ENCODE results near the gene REPS2. TPM values are rescaled to one million over a fixed set of nuclear protein-coding genes. Genes with fewer than 3 reads are reported as not detected.

The REPS2 gene
- total RNA-seq (under 1 TPM; 0.38 to 0.70 (median 0.66) TPM), total RNA-seq (0 to 2.2 (median 0.82) reads per million in 29 experiments)
- 0.44 TPM for total RNA-seq (2013)

- Histone ChIP-seq H3K4me1 (ENCODE audit: control insufficient read depth in 1 of 2, extremely low read depth in 1 of 2, insufficient read depth in 2 of 2, low read length in 2 of 2) (peaks cover 0 to 11% of the 10 kb centered on the region in 2 experiments), H3K27ac (ENCODE audit: low read length) (no peak within 1 kb of the TSS), H3K36me3 (ENCODE audit: control insufficient read depth in 2 of 2, extremely low read depth in 1 of 2, insufficient read depth in 1 of 2, low read length in 1 of 2) (no peaks in the 10 kb centered on the region), H3K9me3 (no peaks in the 10 kb centered on the region), H3K4me3 (ENCODE audit: control insufficient read depth in 1 of 2, extremely low read depth in 1 of 2, low read length in 1 of 2) (peak within 1 kb of the TSS; percentile 49 to 51), H3K27me3 (replicated peaks in 1 of 2; ENCODE audit: control insufficient read depth in 2 of 2, extremely low read depth in 1 of 2, insufficient read depth in 2 of 2, low read length in 1 of 2) (peaks cover 0 to 3% of the 10 kb centered on the region in 2 experiments)
- CTCF ChIA-PET: interaction anchor here in 1 of 2 donors (0.6 to 0.7 kb wide), 2 partner anchors 41 to 64 kb away, joined by 3 read pairs; no protein-coding TSS in a partner anchor
- POLR2A ChIA-PET: no interaction called here
- H3K9me3 Mint-ChIP-seq: peaks cover 0 to 10% (median 0%) of the 10 kb centered on the region in 3 donors
- WGBS (ENCODE audit: insufficient coverage): 2% methylated on average over 35 of the region's 71 CpGs
- no peak within 1 kb of the TSS for H3K27ac Mint-ChIP-seq
- peak; percentile 48 to 86 (median 76) for DNase-seq
- no peaks in the 10 kb centered on the region for H3K36me3 Mint-ChIP-seq
- peak within 1 kb of the TSS; percentile 73 to 78 (median 76) for H3K4me3 Mint-ChIP-seq
- ATAC-seq (replicated peaks in 1 of 4): peak; percentile 92 to 96 (median 95)
- peaks cover 5 to 21% of the 10 kb centered on the region in 2 donors for H3K27me3 Mint-ChIP-seq
- H3K4me1 Mint-ChIP-seq: peaks cover 0 to 4% (median 1%) of the 10 kb centered on the region in 3 donors
These were observed at the start of gene REPS2 for GRCh38 chrX:16946361-16946964. Gene REPS2, plus strand, starts transcription at chrX:16946658. Its CDS starts 204 bp downstream, at chrX:16946862.

- ChIA-PET CTCF (no interaction called here), POLR2A (interaction anchor here in 1 of 2 donors (0.6 kb wide), 1 partner anchor 19 kb away, joined by 6 read pairs; no protein-coding TSS in a partner anchor)
- H3K9me3 ChIP-seq: no peaks in the 10 kb centered on the region
- Mint-ChIP-seq H3K27ac (no peak overlapping the region), H3K4me1 (peaks cover 5% of the 10 kb centered on the region in 3 donors), H3K36me3 (no peaks in the 10 kb centered on the region), H3K27me3 (peaks cover 0 to 32% of the 10 kb centered on the region in 2 donors), H3K9me3 (no peaks in the 10 kb centered on the region), H3K4me3 (no peak overlapping the region)
- peaks cover 0 to 3% of the 10 kb centered on the region in 2 experiments for H3K4me1 ChIP-seq (ENCODE audit: control insufficient read depth in 1 of 2, extremely low read depth in 1 of 2, insufficient read depth in 2 of 2, low read length in 2 of 2)
- no peaks in the 10 kb centered on the region for H3K27me3 ChIP-seq (replicated peaks in 1 of 2; ENCODE audit: control insufficient read depth in 2 of 2, extremely low read depth in 1 of 2, insufficient read depth in 2 of 2, low read length in 1 of 2)
- ATAC-seq (replicated peaks in 1 of 4) (no peak), DNase-seq (no peak)
- no CpG with 5 or more reads among the region's 2 CpGs for WGBS (ENCODE audit: insufficient coverage)
- no peaks in the 10 kb centered on the region for H3K36me3 ChIP-seq (ENCODE audit: control insufficient read depth in 2 of 2, extremely low read depth in 1 of 2, insufficient read depth in 1 of 2, low read length in 1 of 2)
- H3K27ac ChIP-seq (ENCODE audit: low read length): no peak overlapping the region
- H3K4me3 ChIP-seq (ENCODE audit: control insufficient read depth in 1 of 2, extremely low read depth in 1 of 2, low read length in 1 of 2): no peak overlapping the region
These were observed 49.0 kb upstream of the REPS2 start for GRCh38 chrX:16897445-16897844.

- no peak overlapping the region for H3K27ac Mint-ChIP-seq
- Histone ChIP-seq H3K4me1 (ENCODE audit: control insufficient read depth in 1 of 2, extremely low read depth in 1 of 2, insufficient read depth in 2 of 2, low read length in 2 of 2) (no peaks in the 10 kb centered on the region), H3K27me3 (replicated peaks in 1 of 2; ENCODE audit: control insufficient read depth in 2 of 2, extremely low read depth in 1 of 2, insufficient read depth in 2 of 2, low read length in 1 of 2) (peaks cover 0 to 3% of the 10 kb centered on the region in 2 experiments), H3K9me3 (no peaks in the 10 kb centered on the region), H3K4me3 (ENCODE audit: control insufficient read depth in 1 of 2, extremely low read depth in 1 of 2, low read length in 1 of 2) (no peak overlapping the region), H3K36me3 (ENCODE audit: control insufficient read depth in 2 of 2, extremely low read depth in 1 of 2, insufficient read depth in 1 of 2, low read length in 1 of 2) (no peaks in the 10 kb centered on the region), H3K27ac (ENCODE audit: low read length) (no peak overlapping the region)
- DNase-seq (no peak), ATAC-seq (replicated peaks in 1 of 4) (no peak)
- peaks cover 2 to 41% of the 10 kb centered on the region in 2 donors for H3K27me3 Mint-ChIP-seq
- H3K4me1 Mint-ChIP-seq: no peaks in the 10 kb centered on the region
- no peaks in the 10 kb centered on the region for H3K36me3 Mint-ChIP-seq
- ChIA-PET CTCF (no interaction called here), POLR2A (no interaction called here)
- WGBS (ENCODE audit: insufficient coverage): no CpG with 5 or more reads among the region's 8 CpGs
- H3K9me3 Mint-ChIP-seq: peaks cover 0 to 3% (median 0%) of the 10 kb centered on the region in 3 donors
- H3K4me3 Mint-ChIP-seq: no peak overlapping the region
These were observed 43.0 kb upstream of the REPS2 start for GRCh38 chrX:16903274-16904022.

GRCh38 chrX:16910376-16910775 lies 36.1 kb upstream of the REPS2 start:
- DNase-seq (no peak), ATAC-seq (replicated peaks in 1 of 4) (no peak)
- Mint-ChIP-seq H3K9me3 (no peaks in the 10 kb centered on the region), H3K36me3 (no peaks in the 10 kb centered on the region), H3K4me3 (no peak overlapping the region), H3K4me1 (no peaks in the 10 kb centered on the region), H3K27me3 (peaks cover 0 to 18% of the 10 kb centered on the region in 2 donors), H3K27ac (no peak overlapping the region)
- CTCF ChIA-PET: no interaction called here
- POLR2A ChIA-PET: no interaction called here
- Histone ChIP-seq H3K27me3 (replicated peaks in 1 of 2; ENCODE audit: control insufficient read depth in 2 of 2, extremely low read depth in 1 of 2, insufficient read depth in 2 of 2, low read length in 1 of 2) (no peaks in the 10 kb centered on the region), H3K9me3 (no peaks in the 10 kb centered on the region), H3K4me1 (ENCODE audit: control insufficient read depth in 1 of 2, extremely low read depth in 1 of 2, insufficient read depth in 2 of 2, low read length in 2 of 2) (no peaks in the 10 kb centered on the region), H3K4me3 (ENCODE audit: control insufficient read depth in 1 of 2, extremely low read depth in 1 of 2, low read length in 1 of 2) (no peak overlapping the region), H3K27ac (ENCODE audit: low read length) (no peak overlapping the region), H3K36me3 (ENCODE audit: control insufficient read depth in 2 of 2, extremely low read depth in 1 of 2, insufficient read depth in 1 of 2, low read length in 1 of 2) (no peaks in the 10 kb centered on the region)
- WGBS (ENCODE audit: insufficient coverage): no CpG with 5 or more reads among the region's 1 CpG

GRCh38 chrX:16914058-16914457 lies 32.4 kb upstream of the REPS2 start:
- ChIA-PET CTCF (no interaction called here), POLR2A (no interaction called here)
- WGBS (ENCODE audit: insufficient coverage): no CpG with 5 or more reads among the region's 3 CpGs
- no peak overlapping the region for H3K27ac Mint-ChIP-seq
- peaks cover 0 to 13% of the 10 kb centered on the region in 2 donors for H3K27me3 Mint-ChIP-seq
- no peaks in the 10 kb centered on the region for H3K9me3 Mint-ChIP-seq
- no peaks in the 10 kb centered on the region for H3K4me1 ChIP-seq (ENCODE audit: control insufficient read depth in 1 of 2, extremely low read depth in 1 of 2, insufficient read depth in 2 of 2, low read length in 2 of 2)
- no peak for ATAC-seq (replicated peaks in 1 of 4)
- DNase-seq: no peak
- H3K4me3 Mint-ChIP-seq: no peak overlapping the region
- H3K36me3 Mint-ChIP-seq: no peaks in the 10 kb centered on the region
- no peaks in the 10 kb centered on the region for H3K9me3 ChIP-seq
- H3K4me3 ChIP-seq (ENCODE audit: control insufficient read depth in 1 of 2, extremely low read depth in 1 of 2, low read length in 1 of 2): no peak overlapping the region
- H3K27ac ChIP-seq (ENCODE audit: low read length): no peak overlapping the region
- H3K36me3 ChIP-seq (ENCODE audit: control insufficient read depth in 2 of 2, extremely low read depth in 1 of 2, insufficient read depth in 1 of 2, low read length in 1 of 2): no peaks in the 10 kb centered on the region
- H3K4me1 Mint-ChIP-seq: no peaks in the 10 kb centered on the region
- no peaks in the 10 kb centered on the region for H3K27me3 ChIP-seq (replicated peaks in 1 of 2; ENCODE audit: control insufficient read depth in 2 of 2, extremely low read depth in 1 of 2, insufficient read depth in 2 of 2, low read length in 1 of 2)

- Histone ChIP-seq H3K4me3 (ENCODE audit: control insufficient read depth in 1 of 2, extremely low read depth in 1 of 2, low read length in 1 of 2) (no peak overlapping the region), H3K9me3 (no peaks in the 10 kb centered on the region), H3K36me3 (ENCODE audit: control insufficient read depth in 2 of 2, extremely low read depth in 1 of 2, insufficient read depth in 1 of 2, low read length in 1 of 2) (no peaks in the 10 kb centered on the region), H3K27ac (ENCODE audit: low read length) (no peak overlapping the region), H3K4me1 (ENCODE audit: control insufficient read depth in 1 of 2, extremely low read depth in 1 of 2, insufficient read depth in 2 of 2, low read length in 2 of 2) (no peaks in the 10 kb centered on the region), H3K27me3 (replicated peaks in 1 of 2; ENCODE audit: control insufficient read depth in 2 of 2, extremely low read depth in 1 of 2, insufficient read depth in 2 of 2, low read length in 1 of 2) (no peaks in the 10 kb centered on the region)
- CTCF ChIA-PET: no interaction called here
- Mint-ChIP-seq H3K27ac (no peak overlapping the region), H3K4me1 (no peaks in the 10 kb centered on the region), H3K9me3 (no peaks in the 10 kb centered on the region), H3K4me3 (no peak overlapping the region), H3K27me3 (peaks cover 0 to 22% of the 10 kb centered on the region in 2 donors), H3K36me3 (no peaks in the 10 kb centered on the region)
- DNase-seq: no peak
- no peak for ATAC-seq (replicated peaks in 1 of 4)
- no CpG with 5 or more reads among the region's 5 CpGs for WGBS (ENCODE audit: insufficient coverage)
- POLR2A ChIA-PET: interaction anchor here (0.5 to 0.6 kb wide), 2 partner anchors 20 to 305 kb away, joined by 3 to 6 read pairs; no protein-coding TSS in a partner anchor
These were observed 29.9 kb upstream of the REPS2 start for GRCh38 chrX:16916561-16916960.
